NCI-H460 (cell line): ENCODE results near the gene CTBP2. TPM values are rescaled to one million over a fixed set of nuclear protein-coding genes. Genes with fewer than 3 reads are reported as not detected.

Experiments used
- DNase-seq: peaks from one replicate; pipeline ENCODE4 v3.0.0-alpha.2; 2016; ENCODE audit warnings: low read depth; ENCODE audit errors: extremely low read depth
- total RNA-seq: library from RNA; depleted of rRNA; stranded (reverse); fragments of >200 nt; shearing (Covaris generic); gene quantifications from 2 replicates; pipeline ENCODE4 v1.2.3, GENCODE V29; 2014

CTBP2 gene
- total RNA-seq, 1 experiment from 2014 or later: 75.1 TPM

DNA sequence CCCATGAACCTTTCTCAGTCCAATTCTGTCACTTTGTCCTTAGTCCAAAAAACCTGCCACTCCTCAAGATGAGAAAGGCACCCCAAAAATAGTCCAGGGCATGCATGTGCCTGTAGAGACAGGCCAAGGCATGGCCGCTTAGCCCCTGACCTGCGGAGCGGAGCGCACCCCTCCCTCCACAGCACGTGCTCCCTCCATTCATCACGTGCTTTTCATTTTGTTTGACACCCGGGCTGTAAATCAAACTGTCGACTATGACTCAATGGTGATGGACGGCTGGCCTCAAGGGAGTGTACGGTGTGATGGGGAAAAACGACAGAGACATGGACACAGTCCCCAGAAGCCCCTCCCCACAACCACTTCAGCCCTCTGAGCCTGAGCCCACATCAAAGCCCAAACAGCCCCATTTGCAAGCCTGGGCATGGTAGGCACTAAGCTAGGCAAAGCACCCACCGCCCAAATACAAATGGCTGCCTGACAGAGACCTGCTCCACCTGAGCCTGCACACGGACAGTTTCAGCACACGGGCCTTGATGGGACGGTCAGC is 127.8 kb downstream of the CTBP2 start:
- no peak for DNase-seq

GRCh38 chr10:125030567-125031197 is 129.7 kb downstream of the CTBP2 start:
- no peak for DNase-seq

GRCh38 chr10:125029584-125030242 is 130.7 kb downstream of the CTBP2 start:
- DNase-seq: no peak

DNA sequence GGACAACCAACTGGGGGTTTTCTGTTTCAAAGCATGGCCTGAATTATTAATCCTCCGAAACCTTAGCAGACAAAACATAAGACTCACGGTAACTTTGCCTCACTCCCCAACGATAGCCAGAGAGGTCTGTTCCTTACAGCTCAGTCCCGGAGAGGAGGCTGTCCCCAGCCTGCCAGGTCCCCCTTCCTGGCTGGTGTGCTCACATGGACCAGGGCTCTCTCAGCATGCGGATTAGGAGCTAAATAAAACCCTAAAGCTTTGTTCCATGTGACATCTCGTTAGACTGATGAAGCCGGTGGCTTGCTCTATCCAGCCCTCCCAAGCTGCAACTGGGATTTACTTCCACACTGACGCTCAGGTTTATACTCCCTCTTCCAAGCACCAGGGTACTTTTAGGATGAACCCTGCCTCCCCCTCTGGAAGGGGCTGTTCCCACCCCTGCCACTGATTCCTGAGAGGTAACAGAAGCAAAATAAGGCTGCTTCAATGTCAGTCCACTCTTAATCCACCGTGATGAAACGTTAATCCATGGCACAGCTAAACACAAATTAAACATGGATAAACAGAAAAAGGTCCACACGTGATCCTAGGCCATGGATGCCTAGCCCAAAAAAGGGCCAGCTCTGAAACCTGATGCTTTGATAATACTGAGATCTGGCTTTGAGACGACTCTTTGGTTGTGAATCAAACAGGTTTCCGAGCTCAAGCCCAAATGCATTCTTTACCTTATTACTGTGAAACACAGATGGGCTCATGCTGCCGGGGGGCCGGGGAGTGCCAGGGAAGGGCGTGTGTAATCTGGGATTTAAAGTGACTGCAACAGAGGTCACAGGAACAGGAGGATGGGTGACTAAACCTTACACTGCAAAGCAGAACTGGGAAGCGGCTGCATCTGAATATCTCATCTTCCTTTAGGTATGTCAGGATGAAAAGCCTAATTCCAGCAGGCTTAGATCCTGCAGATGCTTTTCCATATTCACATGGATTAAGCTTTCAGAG is 132.2 kb downstream of the CTBP2 start:
- no peak for DNase-seq

- no peak for DNase-seq
Observed at GRCh38 chr10:125026974-125027735, 133.2 kb downstream of the CTBP2 start.

GRCh38 chr10:125026036-125026931 is 134.1 kb downstream of the CTBP2 start:
- no peak for DNase-seq

GRCh38 chr10:125025341-125025740 is 135.0 kb downstream of the CTBP2 start:
- no peak for DNase-seq

DNA sequence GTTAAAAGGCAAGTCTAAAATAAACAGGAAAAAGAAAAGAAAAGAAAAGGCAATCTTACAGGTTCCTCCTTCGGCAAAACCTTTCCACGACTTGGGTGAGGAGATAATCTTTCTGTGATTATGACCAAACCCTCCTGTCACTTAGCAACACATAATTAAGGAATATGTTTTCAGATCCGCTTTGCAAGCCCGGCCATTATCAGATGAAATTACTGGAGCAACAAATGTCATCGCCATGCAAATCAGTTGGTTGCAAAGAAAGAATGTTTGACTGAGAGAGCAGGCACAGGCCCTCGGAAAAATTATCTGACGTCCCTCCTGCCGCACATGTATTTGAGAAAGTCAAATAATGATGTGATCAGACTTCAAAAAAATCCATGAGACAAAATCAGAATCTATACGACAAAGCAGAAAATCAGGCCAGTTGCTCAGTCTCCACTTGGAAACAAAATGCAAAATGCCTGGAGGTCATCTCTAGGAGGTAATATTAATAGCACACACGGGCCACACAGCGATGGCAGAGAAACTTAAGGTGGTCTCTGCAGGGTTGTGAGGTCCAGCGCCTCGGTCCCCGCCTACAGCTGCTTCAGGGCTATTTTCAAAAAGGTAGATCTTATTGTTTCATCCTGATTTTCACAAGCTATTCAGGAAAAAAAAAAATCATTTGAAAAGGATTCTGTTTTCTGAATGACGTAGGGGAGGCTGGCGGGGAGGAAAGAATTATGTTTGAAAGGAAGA is 135.7 kb downstream of the CTBP2 start:
- no peak for DNase-seq

DNA sequence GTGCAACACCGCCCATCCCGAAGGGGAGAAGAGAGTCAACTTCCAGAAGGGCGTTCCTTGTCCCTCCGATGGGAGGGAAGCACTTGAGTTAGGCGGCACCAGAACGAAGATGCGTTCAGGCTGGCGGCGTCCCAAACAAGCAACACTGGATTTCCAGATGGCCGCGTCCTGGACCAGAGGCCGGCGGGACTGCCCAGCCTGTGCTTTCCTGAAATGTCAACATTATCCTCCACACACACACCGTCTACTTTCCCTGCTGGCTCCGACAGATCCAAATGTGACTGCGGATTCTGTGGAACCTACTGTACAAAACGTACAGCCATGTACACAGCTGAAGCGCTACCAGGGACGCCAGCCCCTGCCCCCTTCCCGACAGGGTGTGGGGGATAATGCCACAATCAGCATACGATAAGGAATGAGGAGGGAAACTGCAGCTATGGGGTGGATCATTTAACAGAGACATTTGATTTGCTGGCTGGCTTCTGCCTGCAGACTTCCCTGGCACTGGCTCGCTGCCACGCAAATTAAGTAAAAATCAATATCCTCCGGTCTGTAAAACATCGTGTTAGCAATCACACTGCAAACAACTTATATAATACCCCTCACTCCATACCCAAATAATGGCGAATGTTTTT is 136.4 kb downstream of the CTBP2 start:
- no peak for DNase-seq

GRCh38 chr10:125023255-125023654 is 137.1 kb downstream of the CTBP2 start:
- DNase-seq: no peak

GRCh38 chr10:125022671-125023070 is 137.7 kb downstream of the CTBP2 start:
- no peak for DNase-seq

DNA sequence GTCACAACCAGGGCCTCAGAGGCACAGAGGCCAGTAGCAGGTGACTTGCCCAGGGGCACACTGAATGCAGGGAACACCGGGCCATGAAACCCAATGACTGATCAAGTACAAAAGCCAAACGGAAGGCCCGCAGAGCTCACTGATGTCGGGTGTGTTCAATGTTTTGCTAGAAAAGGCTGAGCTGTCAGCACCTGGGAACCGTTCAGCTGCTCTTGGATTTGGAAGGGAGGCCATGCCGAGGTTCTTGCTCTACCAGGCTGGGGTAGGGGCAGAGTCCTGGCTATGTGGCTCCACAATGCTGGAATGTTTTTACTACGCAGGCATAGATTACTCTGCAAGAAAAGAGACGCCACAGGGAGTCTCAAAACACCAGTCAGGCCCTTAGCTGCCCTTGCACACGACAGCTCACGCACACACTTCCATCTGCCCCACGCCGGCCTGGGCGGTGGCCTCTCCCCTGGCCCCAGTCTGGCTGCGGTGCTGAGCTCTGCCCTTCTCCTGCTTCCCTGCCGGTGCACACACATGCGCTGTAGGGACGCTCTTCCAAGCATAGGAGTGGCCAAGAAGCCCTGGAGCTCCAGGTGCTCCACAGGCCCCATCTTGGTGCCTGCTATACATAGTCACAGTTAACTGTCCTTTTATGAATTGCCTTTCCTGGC is 138.5 kb downstream of the CTBP2 start:
- no peak for DNase-seq

DNA sequence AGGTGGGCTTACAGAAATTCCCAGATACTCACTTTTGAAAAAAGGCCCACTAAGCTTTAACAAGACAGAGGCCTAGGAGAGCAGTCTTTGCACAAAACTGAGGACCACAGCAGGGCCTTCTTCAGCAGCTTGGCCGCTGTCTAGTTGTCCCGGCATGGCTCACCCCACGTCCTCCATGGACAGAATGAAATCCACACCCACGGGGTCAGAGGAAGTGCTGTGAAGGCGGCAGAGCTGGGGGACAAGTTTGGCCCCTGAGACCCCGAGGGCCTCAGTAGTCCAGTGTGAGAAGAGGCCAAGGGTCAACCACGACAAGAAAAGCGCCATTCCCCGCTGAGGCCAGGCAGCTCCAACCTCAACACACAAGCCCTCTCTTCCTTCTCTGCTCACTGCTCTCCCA is 139.5 kb downstream of the CTBP2 start:
- DNase-seq: no peak

GRCh38 chr10:125020386-125020785 is 140.0 kb downstream of the CTBP2 start:
- DNase-seq: no peak

- DNase-seq: no peak
Observed at GRCh38 chr10:125018576-125019143, 141.7 kb downstream of the CTBP2 start.

DNA sequence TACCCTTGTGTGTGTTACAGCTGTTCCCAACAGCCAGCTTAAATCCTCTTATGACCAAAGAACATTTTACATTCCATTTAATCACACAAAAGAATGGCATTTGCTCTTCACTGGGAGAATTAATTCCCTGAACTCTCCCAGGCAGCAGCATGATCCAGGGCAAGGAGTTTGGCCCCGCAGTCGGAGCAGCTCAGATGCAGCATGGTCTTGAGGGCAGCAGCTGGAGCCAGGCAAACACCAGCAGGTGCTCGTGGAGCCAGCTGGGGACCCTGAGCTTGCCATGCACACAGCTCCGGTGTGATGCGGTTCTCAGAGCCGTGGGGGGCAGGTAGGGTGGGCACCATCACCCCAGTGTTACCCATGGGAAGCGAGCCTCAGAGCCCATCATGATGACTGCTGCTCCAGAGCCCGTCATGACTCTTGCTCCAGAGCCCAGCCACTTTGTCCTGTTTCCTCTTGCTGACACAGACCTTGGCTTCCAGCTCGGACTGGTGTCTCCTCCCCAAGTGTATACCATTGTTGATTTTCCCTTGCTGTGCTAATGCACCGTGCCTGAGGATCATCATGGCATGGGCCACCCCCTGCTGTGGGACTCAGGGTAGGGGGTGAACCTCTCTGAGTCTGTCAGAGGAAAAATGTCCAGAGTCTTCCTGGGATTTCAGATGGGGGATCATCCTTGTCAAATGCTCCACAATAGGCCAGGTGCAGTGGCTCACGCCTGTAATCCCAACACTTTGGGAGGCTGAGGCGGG is 142.6 kb downstream of the CTBP2 start:
- no peak for DNase-seq
